HG03521 (cell line): ENCODE data around the gene LRRC27.

Source experiments
- ATAC-seq: cut with Tn5 transposase; IDR thresholded peaks from one replicate; pipeline ENCODE4 v1.9.1; 2021; ENCODE audit warnings: mild to moderate bottlenecking, moderate library complexity; ENCODE audit not compliant: unreplicated experiment

Gene LRRC27

GRCh38 chr10:132410056-132410778, 78.2 kb downstream of the LRRC27 start:
- no peak for ATAC-seq

GRCh38 chr10:132410779-132411532, 79.0 kb downstream of the LRRC27 start:
- ATAC-seq, result no peak

GRCh38 chr10:132411561-132412253, 79.7 kb downstream of the LRRC27 start:
- no peak for ATAC-seq

GRCh38 chr10:132412316-132413192, 80.6 kb downstream of the LRRC27 start:
- no peak for ATAC-seq

- no peak for ATAC-seq
Measured at GRCh38 chr10:132413226-132414205, 81.5 kb downstream of the LRRC27 start.

- ATAC-seq, result no peak
Measured at GRCh38 chr10:132414402-132415016, 82.5 kb downstream of the LRRC27 start.

GRCh38 chr10:132415255-132415654, 83.3 kb downstream of the LRRC27 start:
- no peak for ATAC-seq

- ATAC-seq, result no peak
Measured at GRCh38 chr10:132415956-132416355, 84.0 kb downstream of the LRRC27 start.

GRCh38 chr10:132416566-132417256, 84.7 kb downstream of the LRRC27 start:
- no peak for ATAC-seq

- no peak for ATAC-seq
Measured at GRCh38 chr10:132417257-132417910, 85.4 kb downstream of the LRRC27 start.

GRCh38 chr10:132417957-132418441, 86.0 kb downstream of the LRRC27 start:
- no peak for ATAC-seq

- no peak for ATAC-seq
Measured at GRCh38 chr10:132418527-132419416, 86.8 kb downstream of the LRRC27 start.

GRCh38 chr10:132419538-132420468, 87.8 kb downstream of the LRRC27 start:
- no peak for ATAC-seq

GRCh38 chr10:132420469-132420980, 88.5 kb downstream of the LRRC27 start:
- no peak for ATAC-seq

- ATAC-seq, result no peak
Measured at GRCh38 chr10:132420981-132421846, 89.2 kb downstream of the LRRC27 start.
